Retinal pigment epithelial cell (primary cell): ENCODE data around the gene USP10.

Experiments
- DNase-seq: peaks from one replicate; pipeline ENCODE4 v3.0.0-alpha.2; 2010; ENCODE audit warnings: low read depth
- H3K4me3 ChIP-seq: 2 replicates; pipeline ENCODE4 v1.5.1; 2011; ENCODE audit warnings: mild to moderate bottlenecking, low read length, control low read depth, moderate library complexity
- CTCF ChIP-seq: conservative IDR thresholded peaks from 2 replicates; pipeline ENCODE4 v1.5.1; 2011; ENCODE audit warnings: low read depth, low read length, control low read depth, inconsistent platforms

USP10 gene

GRCh38 chr16:84680165-84680842 is 19.5 kb upstream of the USP10 start:
- TF ChIP-seq CTCF, result no peak
- DNase-seq, result no peak
- no peak overlapping the region for H3K4me3 ChIP-seq

DNA sequence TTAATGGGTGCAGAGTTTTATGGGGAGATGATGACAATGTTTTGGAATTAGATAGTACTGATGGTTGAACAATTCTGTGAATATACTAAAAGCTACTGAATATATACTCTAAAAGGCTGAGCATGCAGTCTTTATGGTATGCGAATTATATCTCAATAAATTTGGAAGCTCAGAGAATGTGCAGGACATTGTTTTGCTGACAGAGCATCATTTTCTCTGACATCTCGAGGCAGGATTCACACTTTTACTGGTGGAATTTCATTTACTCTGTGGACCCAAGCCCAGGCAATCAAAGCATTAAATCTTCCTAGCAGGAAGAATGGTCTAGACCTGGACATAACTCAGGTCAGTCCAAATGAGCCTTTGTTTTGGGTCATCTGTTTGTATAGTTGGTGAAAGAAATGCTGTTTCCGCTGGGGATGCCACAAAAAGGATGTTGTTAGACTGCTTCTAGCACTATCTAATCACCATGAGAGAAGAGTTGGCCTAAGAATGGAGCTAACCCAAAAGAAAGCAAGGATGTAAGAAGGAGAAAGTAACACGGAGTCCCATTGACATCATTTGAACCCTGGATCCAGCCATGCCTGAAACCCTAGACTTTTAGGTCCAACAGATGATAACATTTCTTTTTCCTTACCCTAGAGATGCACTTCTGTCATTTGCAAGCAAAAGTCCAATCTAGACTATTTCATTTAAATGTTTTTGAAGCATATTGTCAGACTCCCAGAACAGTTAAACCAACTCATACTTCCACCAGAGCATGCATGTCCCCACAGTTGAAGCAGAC is 18.8 kb upstream of the USP10 start:
- no peak overlapping the region for H3K4me3 ChIP-seq
- DNase-seq, result no peak
- TF ChIP-seq CTCF, result no peak

DNA sequence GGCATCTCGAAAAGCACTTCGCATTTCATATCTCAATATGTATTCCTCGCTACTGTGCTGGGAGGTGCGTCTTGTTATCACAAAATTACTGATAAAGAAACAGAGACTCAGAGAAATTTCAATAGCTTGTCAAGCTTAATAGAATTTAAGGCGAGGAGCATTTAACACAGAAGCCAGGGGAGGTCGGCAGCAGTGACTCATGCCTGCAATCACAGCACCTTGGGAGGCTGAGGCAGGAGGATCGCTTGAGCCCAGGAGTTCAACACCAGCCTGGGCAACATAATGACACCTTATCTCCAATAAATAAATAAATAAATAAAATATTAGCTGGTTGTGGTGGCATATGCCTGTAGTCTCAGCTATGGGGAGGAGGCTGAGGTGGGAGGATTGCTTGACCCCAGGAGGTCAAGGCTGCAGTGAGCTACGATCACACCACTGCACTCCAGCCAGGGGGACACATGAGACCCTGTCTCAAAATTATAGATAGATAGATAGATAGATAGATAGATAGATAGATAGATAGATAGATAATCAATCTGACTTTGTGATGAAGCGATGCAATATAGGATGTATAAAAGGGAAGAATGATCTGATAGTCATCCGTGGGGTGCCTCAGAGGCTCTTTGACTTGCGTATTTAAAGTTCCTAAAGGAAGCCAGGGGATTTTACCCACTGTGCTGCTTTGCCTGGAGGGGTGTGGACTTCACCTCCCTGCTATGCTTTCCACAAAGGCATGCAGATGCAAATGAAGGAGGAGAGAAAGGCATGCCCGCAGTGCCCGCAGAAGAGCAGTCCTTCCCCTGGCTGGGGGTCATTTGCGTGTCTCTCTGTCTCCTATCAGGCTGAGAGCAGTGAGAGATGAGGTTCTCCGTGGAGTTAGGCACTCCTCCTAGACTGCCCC is 15.9 kb upstream of the USP10 start:
- no peak overlapping the region for H3K4me3 ChIP-seq
- DNase-seq, result no peak
- no peak for TF ChIP-seq CTCF

- no peak for TF ChIP-seq CTCF
- no peak overlapping the region for H3K4me3 ChIP-seq
- DNase-seq, result no peak
Observed at GRCh38 chr16:84684592-84684965, 15.2 kb upstream of the USP10 start.

GRCh38 chr16:84685210-84685609 is 14.6 kb upstream of the USP10 start:
- TF ChIP-seq CTCF, result no peak
- no peak overlapping the region for H3K4me3 ChIP-seq
- no peak for DNase-seq

DNA sequence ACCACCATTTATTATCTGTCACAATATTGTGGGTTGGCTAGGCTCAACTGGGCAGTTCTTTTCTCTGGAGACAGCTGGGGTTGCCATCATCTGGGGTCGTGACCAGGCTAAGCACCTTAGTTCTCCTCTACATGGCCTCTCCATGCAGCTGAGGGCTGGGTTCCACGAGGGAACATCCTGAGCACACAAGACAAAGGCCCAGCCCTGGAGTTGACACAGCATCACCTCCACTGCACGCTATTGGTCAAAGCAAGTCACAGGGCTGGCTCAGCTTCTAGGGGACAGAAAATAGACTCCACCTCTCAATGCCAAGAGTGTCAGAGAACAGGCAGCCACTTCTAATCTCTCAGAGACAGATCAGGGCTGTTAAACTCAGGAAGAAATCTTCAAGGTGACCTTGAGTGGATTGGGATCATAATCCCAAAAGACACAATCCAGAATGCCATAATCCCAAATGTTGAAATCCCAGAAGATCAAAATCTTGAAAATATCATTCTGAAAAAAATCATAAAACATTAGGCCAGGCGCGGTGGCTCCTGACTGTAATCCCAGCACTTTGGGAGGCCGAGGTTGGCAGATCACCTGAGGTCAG is 13.0 kb upstream of the USP10 start:
- no peak for TF ChIP-seq CTCF
- H3K4me3 ChIP-seq, result no peak overlapping the region
- no peak for DNase-seq
